Measurements from ENCODE around the gene CCDC121.

- no peak for TF ChIP-seq CTCF (IDR thresholded peaks at IDR 0.05)
- no peak for TF ChIP-seq EZH2phosphoT487 (IDR thresholded peaks at IDR 0.05)
These were observed 24.6 kb upstream of the CCDC121 start for GRCh38 chr2:27653397-27653796.
